Measurements from ENCODE around the gene ZNF554.

Gene ZNF554

GRCh38 chr19:2782936-2783780 lies 36.5 kb upstream of the ZNF554 start, which contains the start of gene SGTA:
SGTA (minus strand) TSS chr19:2783273; CDS start chr19:2769068, 14,205 bp downstream.
- peaks cover 31% of the 10 kb centered on the region for H3K36me3 Mint-ChIP-seq (ENCODE audit: low read depth)
- TF ChIP-seq, protein P1, sequence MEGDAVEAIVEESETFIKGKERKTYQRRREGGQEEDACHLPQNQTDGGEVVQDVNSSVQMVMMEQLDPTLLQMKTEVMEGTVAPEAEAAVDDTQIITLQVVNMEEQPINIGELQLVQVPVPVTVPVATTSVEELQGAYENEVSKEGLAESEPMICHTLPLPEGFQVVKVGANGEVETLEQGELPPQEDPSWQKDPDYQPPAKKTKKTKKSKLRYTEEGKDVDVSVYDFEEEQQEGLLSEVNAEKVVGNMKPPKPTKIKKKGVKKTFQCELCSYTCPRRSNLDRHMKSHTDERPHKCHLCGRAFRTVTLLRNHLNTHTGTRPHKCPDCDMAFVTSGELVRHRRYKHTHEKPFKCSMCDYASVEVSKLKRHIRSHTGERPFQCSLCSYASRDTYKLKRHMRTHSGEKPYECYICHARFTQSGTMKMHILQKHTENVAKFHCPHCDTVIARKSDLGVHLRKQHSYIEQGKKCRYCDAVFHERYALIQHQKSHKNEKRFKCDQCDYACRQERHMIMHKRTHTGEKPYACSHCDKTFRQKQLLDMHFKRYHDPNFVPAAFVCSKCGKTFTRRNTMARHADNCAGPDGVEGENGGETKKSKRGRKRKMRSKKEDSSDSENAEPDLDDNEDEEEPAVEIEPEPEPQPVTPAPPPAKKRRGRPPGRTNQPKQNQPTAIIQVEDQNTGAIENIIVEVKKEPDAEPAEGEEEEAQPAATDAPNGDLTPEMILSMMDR (IDR thresholded peaks at IDR 0.05), result peak; percentile 31
- H3K27me3 Mint-ChIP-seq (ENCODE audit: low read depth, poor library complexity), result no peaks in the 10 kb centered on the region
- peak within 1 kb of the TSS; percentile 92 for H3K4me3 Mint-ChIP-seq
- H3K4me1 Mint-ChIP-seq, result peaks cover 55% of the 10 kb centered on the region
- DNase-seq, result peak; percentile 96
- H3K27ac Mint-ChIP-seq, result peak within 1 kb of the TSS; percentile 98
- H3K9me3 Mint-ChIP-seq, result peaks cover 10% of the 10 kb centered on the region

DNA sequence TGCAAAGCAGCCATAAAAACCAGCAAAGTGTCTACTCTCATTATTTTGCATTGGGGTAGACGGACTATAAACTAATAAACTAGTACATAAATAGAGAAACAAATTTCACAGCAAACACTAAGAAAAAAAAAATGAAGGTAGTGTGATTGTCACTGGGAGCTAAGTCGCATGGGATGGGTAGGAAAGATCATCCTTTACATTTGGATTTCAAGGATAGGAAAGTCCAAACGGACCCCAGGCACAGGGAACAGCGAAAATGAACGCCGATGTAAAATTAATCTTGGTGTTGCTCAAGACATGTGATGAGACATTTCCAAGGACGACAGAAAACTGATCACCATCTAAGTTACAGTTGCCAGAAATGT lies 35.9 kb upstream of the ZNF554 start:
- Mint-ChIP-seq H3K4me3 (peak overlapping the region; percentile 92), H3K36me3 (ENCODE audit: low read depth) (peaks cover 30% of the 10 kb centered on the region), H3K27me3 (ENCODE audit: low read depth, poor library complexity) (peaks cover 3% of the 10 kb centered on the region), H3K27ac (peak overlapping the region; percentile 98), H3K9me3 (peaks cover 10% of the 10 kb centered on the region), H3K4me1 (peaks cover 58% of the 10 kb centered on the region)
- TF ChIP-seq, protein P1 (IDR thresholded peaks at IDR 0.05), result no peak
- no peak for DNase-seq

DNA sequence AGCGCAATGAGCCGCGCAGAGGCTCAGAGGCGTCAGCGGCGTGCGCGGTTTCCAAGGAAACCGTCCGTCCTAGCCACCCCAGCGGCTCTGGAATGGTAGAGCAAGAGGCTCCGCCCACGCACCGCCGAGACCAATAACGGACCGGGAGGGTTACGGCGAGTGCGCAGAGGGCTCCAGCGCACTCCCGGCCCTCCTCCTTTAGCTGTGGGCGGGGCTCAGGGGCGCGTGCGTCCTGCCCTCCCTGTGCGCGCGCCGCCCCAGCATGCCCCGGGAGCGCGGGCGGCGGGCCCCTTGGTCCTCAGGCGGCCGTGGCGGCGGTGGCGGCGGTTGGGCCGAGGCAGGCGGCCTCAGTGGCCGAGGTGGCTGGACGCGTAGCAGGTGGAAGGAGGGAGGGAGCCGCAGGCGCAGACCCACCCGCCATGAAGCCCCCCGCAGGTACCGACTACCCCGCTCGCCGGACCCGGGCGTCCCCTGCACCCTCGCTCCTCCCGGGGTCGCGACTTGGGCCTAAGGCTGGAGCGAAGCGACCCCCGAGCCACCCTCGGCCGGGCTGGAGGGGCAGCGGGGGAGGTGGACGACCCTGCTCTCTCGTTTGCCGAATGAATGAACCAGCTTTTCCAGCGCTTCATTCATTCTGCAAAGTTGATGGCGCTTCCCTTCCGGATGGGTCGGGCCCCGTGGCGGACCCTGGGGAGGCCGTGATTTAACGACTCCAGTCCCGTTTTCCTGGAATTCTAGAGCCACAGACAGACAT lies 34.2 kb upstream of the ZNF554 start, which contains the start of gene THOP1:
Gene THOP1 (plus strand): TSS at position 260 of the 754 bp plus-strand sequence. CDS start 160 bp downstream, at position 420.
- Mint-ChIP-seq H3K27ac (peak within 1 kb of the TSS; percentile 84), H3K9me3 (peaks cover 10% of the 10 kb centered on the region), H3K4me3 (peak within 1 kb of the TSS; percentile 93), H3K36me3 (ENCODE audit: low read depth) (peaks cover 33% of the 10 kb centered on the region), H3K4me1 (peaks cover 53% of the 10 kb centered on the region), H3K27me3 (ENCODE audit: low read depth, poor library complexity) (peaks cover 3% of the 10 kb centered on the region)
- peak; percentile 98 for DNase-seq
- TF ChIP-seq, protein P1 (IDR thresholded peaks at IDR 0.05), result no peak

DNA sequence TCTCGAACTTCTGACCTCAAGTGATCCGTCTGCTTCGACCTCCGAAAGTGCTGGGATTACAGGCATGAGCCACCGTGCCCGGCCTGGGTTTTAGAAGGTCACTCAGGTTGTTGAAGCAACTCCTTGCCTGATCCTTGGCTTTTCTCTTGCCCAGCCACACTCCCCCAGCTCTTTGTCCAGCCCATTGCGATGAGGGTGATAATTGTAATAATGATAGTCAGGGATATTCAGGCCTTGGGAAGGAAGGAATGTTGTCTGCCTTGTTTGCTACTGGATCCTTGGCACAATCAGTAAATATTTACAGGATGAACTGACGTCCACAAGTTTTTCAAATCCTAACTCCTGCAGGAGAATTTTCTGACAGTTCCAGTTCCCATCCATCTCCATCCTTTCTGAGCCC lies 32.6 kb upstream of the ZNF554 start:
- DNase-seq, result no peak
- peaks cover 10% of the 10 kb centered on the region for H3K9me3 Mint-ChIP-seq
- H3K4me3 Mint-ChIP-seq, result peak overlapping the region; percentile 93
- peaks cover 31% of the 10 kb centered on the region for H3K36me3 Mint-ChIP-seq (ENCODE audit: low read depth)
- H3K4me1 Mint-ChIP-seq, result peaks cover 36% of the 10 kb centered on the region
- TF ChIP-seq, protein P1 (IDR thresholded peaks at IDR 0.05), result no peak
- peak overlapping the region; percentile 69 for H3K27ac Mint-ChIP-seq
- peaks cover 3% of the 10 kb centered on the region for H3K27me3 Mint-ChIP-seq (ENCODE audit: low read depth, poor library complexity)

- H3K27me3 Mint-ChIP-seq (ENCODE audit: low read depth, poor library complexity), result peaks cover 3% of the 10 kb centered on the region
- DNase-seq, result no peak
- no peak overlapping the region for H3K27ac Mint-ChIP-seq
- H3K4me1 Mint-ChIP-seq, result peaks cover 30% of the 10 kb centered on the region
- peak overlapping the region; percentile 66 for H3K4me3 Mint-ChIP-seq
- peaks cover 9% of the 10 kb centered on the region for H3K9me3 Mint-ChIP-seq
- peaks cover 38% of the 10 kb centered on the region for H3K36me3 Mint-ChIP-seq (ENCODE audit: low read depth)
- TF ChIP-seq, protein P1 (IDR thresholded peaks at IDR 0.05), result no peak
Observed at GRCh38 chr19:2788237-2788636, 31.4 kb upstream of the ZNF554 start.

Data from nephron progenitor cell (in vitro differentiated cells).